NCI-H1092 treated with DMSO at 0.1 percent for 48 hours (cell line): ENCODE results near the gene SLC23A3.
"Not testable (repeated sequence)": the region's sequence is repeated elsewhere in the genome, so short reads cannot be mapped to it uniquely, and the experiment has no call there.

Experiments
- DNase-seq: peaks from one replicate; lab custom pipeline; 2025; lab: John Stamatoyannopoulos, UW

Gene SLC23A3

GRCh38 chr2:219204425-219205164 is 34.8 kb upstream of the SLC23A3 start:
- DNase-seq, result no peak

DNA sequence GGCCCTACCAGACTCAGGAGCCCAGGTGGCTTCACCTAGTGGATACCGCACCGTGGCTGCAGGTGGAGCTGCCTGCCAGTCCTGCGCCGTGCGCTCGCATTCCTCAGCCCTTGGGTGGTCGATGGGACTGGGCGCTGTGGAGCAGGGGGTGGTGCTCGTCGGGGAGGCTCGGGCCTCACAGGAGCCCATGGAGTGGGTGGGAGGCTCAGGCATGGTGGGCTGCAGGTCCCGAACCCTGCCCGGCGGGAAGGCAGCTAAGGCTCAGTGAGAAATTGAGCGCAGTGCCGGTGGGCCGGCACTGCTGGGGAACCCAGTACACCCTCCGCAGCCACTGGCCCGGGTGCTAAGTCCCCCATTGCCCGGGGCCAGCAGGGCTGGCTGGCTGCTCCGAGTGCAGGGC is 31.5 kb upstream of the SLC23A3 start:
- DNase-seq, result not testable (repeated sequence)

DNA sequence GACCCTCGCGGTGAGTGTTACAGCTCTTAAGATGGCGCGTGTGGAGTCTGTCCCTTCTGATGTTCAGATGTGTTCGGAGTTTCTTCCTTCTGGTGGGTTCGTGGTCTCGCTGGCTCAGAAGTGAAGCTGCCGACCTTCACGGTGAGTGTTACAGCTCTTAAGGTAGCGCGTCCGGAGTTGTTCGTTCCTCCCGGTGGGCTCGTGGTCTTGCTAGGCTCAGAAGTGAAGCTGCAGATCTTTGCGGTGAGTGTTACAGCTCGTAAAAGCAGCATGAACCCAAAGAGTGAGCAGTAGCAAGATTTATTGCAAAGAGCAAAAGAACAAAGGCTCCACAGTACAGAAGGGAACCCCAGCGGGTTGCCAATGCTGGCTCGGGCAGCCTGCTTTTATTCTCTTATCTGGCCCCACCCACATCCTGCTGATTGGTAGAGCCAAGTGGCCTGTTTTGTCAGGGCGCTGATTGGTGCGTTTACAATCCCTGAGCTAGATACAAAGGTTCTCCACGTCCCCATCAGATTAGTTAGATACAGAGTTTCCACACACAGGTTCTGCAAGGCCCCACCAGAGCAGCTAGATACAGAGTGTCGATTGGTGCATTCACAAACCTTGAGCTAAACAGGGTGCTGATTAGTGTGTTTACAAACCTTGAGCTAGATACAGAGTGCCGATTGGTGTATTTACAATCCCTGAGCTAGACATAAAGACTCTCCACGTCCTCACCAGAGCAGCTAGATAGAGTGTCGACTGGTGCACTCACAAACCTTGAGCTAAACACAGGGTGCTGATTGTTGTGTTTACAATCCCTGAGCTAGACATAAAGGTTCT is 30.9 kb upstream of the SLC23A3 start:
- not testable (repeated sequence) for DNase-seq

- DNase-seq, result no peak
Measured at GRCh38 chr2:219199470-219200211, 29.8 kb upstream of the SLC23A3 start.

GRCh38 chr2:219198974-219199373 is 29.1 kb upstream of the SLC23A3 start:
- no peak for DNase-seq

GRCh38 chr2:219197388-219197787 is 27.6 kb upstream of the SLC23A3 start:
- DNase-seq, result no peak

DNA sequence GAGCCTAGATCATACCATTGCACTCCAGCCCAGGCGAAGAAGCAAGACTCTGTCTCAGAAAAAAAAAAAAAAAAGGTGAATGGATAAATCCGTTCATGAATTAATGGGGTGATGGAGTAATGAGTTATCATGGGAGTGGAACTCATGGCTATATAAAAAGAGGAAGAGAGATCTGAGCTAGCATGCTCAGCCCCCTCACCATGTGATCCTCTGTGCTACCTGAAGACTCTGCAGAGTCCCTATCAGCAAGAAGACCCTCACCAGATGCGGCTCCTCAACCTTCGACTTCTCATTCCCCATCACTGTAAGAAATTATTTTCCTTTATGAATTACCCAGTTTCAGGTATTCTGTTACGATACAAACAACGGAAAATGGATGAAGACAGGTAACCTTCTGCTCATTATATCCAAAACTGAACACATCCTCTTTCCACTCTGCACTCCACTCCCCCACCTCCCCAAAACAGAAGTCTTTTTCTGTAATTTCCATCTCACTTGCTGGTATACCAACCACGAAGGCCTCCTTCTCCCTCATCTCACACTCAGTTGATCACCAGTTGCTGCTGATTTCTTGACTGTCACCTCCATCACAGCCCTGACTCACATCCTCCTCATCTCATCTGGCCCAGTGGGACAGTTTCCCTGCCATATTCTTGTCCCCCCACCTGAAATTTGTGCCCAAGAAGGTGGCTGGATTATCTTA is 17.1 kb upstream of the SLC23A3 start:
- DNase-seq, result no peak

DNA sequence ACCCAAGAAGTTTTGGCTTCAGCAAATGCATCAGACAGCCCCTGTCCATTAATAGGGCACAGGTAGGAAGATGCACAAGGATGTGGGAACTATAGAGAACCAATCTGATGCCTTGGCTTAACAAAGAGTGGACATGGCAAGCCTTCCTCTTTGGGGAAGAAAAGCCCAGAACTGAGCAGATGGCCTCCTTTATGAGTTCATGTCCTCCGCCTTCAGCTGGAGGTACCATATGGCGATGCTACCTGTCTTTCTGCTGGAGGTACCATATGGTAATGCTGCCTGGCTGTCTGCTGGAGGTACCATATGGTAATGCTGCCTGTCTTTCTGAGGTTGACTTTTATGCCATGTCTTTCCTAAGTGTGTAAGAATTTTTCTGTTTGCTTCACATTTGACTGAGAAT is 14.3 kb upstream of the SLC23A3 start:
- DNase-seq, result no peak

GRCh38 chr2:219183151-219183772 is 13.4 kb upstream of the SLC23A3 start:
- DNase-seq, result no peak

- no peak for DNase-seq
Measured at GRCh38 chr2:219182331-219183150, 12.7 kb upstream of the SLC23A3 start.

DNA sequence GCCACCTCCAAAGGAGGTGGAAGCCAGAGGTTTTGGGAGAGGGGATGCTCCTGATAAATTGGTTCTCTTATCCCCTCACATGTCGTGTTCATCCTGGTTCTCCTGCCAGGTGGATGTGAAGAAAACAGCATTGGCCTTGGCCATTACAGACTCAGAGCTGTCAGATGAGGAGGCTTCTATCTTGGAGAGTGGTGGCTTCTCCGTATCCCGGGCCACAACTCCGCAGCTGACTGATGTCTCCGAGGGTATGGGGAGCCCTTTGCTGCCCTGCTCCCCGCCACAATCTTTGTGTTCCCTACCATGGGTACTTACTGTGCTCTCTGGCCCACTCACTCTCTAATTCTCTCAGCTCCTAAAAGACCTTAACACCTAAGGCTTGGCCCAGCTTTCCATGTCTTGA is 11.7 kb upstream of the SLC23A3 start:
- DNase-seq, result no peak

- DNase-seq, result no peak
Measured at GRCh38 chr2:219180961-219181360, 11.1 kb upstream of the SLC23A3 start.

GRCh38 chr2:219179601-219180465 is 10.0 kb upstream of the SLC23A3 start:
- DNase-seq, result no peak

DNA sequence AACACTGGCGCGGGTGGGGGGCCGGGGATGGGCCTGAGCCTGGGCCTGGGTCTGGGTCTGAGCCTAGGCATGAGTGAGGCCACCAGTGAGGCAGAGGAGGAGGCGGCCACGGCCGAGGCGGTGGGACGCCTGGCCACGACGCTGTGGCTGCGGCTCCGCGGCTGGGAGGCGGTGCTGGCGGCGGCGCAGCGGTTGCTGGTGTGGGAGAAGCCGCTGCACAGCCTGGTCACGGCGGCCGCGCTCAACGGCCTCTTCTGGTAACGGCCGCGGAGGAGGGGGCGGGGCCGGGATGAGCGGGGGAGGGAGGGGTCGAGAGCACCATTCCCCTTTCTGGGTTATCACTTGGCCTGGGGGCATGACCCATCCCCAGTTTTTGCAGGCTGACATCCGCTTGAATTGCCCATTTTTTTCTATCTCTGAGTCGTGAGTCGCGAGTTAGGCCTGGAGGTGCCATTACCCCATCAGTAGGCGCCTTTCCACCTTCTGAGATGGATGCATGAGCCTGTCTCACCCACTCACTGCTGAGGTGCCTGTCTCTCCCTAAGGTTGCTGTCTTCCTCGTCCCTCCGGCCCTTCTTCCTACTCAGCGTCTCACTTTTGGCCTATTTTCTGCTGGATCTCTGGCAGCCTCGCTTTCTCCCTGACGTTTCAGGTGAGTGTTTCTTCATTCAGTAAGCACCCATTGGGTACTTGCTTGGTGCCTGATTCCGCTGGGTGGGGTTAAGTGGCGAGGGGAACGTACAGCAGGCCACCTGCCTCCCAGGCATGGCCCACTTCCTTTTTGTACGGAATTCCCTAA is 8.7 kb upstream of the SLC23A3 start:
- DNase-seq, result peak; percentile 3

DNA sequence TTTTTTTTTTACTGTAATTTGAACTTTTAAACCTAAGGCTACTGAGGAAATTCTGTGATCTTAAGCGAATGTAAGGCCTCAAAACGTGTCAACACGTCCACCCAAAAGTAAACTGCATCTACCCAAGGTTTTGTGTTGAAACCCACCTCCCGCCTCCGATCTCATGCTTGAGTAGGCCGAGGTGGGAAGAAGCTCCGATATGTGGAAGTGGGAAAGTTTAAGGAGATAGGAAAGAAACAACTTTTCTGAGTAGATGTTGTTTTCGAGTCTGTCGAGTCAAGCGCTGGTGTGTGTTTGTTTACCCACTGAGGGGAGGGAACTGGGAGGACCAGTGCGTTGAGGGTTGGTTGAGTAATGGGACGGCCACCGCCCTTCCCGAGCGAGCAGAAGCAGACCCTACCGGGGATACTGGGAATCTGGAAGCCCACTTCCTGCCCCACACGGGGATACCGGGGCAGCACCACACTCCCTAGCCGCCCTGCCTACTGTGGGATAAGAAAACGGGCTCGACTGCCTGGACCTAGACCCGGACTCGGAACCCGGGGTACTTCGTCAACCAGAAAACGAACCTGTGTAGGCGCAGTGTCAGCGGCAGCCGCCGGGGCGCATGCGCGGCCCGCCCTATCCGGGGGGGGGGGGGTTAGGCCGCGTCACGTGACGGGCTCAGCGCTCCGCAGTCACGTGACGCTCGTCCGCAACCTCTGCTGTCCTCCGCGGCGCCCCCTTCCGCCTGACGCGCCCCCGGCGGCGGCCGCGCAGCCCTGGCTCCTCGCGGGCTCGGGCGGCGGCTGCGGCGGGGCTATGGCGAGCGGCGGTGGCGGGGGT is 7.9 kb upstream of the SLC23A3 start, which contains the start of gene RETREG2:
Gene RETREG2, plus strand, starts transcription at position 724 of the 825 bp plus-strand sequence. Its CDS starts 78 bp downstream, at position 802.
- DNase-seq, result peak; percentile 80

GRCh38 chr2:219176818-219177551 is 7.2 kb upstream of the SLC23A3 start, which contains the start of gene CNPPD1:
Gene CNPPD1 (minus strand): TSS chr2:219176925. CDS start chr2:219176828, 97 bp downstream.
- DNase-seq, result peak; percentile 73
